Tibial nerve (tissue), 4 donors: Measurements from ENCODE around the gene CLN6.
A peak's percentile ranks its signal among the peaks of the same experiment; 100 is the strongest.

Experiments used
- EP300 ChIP-seq, 2 donors: sonication (generic); formaldehyde crosslinking; IDR thresholded peaks; one replicate each; pipeline ENCODE4 v1.6.1; 2017; ENCODE audit warnings: antibody characterized with exemption in 2 of 2, mild to moderate bottlenecking in 1 of 2
- POLR2A ChIP-seq, 2 donors: fragments of 450-650 bp; IDR thresholded peaks; one replicate each; pipeline ENCODE4 v1.6.1; 2017; ENCODE audit warnings: antibody characterized with exemption in 2 of 2, mild to moderate bottlenecking in 2 of 2, moderate library complexity in 2 of 2
- TF ChIP-seq, protein P1 (sequence below), 5 experiments: fragments of 200-600 bp in 3 of 5; fragments of 450-650 bp in 2 of 5; sonication (generic) in 3 of 5; IDR thresholded peaks; one replicate each; pipeline ENCODE4 v1.5.1; 2016 to 2019; ENCODE audit warnings: antibody characterized with exemption in 5 of 5, mild to moderate bottlenecking in 3 of 5, moderate library complexity in 2 of 5

DNA sequence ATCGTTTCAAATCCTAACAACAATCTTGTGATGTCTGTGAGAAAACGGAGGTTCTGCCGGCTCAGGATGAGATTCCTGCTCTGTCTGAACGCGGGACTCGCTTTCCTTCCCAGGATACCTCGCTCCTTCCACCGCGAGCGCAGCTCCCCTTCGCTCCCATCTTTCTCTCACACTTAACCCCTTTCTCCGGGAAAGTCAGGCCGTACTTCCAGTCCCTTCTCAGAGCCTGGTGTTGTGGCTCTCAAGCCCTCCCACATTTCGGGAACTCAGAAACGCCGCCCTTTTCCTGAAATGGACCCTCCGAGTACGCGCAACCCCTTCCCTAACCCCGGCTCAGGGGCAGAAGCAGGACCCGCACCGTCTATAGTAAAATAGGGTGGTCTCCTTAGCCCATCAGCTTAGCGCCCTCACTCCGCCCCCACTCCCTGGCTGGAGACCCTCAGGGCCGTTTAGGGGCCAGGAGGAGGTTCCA is 47.6 kb upstream of the CLN6 start:
- TF ChIP-seq, protein P1, sequence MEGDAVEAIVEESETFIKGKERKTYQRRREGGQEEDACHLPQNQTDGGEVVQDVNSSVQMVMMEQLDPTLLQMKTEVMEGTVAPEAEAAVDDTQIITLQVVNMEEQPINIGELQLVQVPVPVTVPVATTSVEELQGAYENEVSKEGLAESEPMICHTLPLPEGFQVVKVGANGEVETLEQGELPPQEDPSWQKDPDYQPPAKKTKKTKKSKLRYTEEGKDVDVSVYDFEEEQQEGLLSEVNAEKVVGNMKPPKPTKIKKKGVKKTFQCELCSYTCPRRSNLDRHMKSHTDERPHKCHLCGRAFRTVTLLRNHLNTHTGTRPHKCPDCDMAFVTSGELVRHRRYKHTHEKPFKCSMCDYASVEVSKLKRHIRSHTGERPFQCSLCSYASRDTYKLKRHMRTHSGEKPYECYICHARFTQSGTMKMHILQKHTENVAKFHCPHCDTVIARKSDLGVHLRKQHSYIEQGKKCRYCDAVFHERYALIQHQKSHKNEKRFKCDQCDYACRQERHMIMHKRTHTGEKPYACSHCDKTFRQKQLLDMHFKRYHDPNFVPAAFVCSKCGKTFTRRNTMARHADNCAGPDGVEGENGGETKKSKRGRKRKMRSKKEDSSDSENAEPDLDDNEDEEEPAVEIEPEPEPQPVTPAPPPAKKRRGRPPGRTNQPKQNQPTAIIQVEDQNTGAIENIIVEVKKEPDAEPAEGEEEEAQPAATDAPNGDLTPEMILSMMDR (IDR thresholded peaks at IDR 0.05), result no peak
- TF ChIP-seq EP300 (IDR thresholded peaks at IDR 0.05), result no peak
- TF ChIP-seq POLR2A (IDR thresholded peaks at IDR 0.05), result peak in 1 of 2 donors; percentile 26
